ENCODE results near the gene TYR.
"Not testable (repeated sequence)": the region's sequence is repeated elsewhere in the genome, so short reads cannot be mapped to it uniquely, and the experiment has no call there.

The TYR gene

GRCh38 chr11:89340450-89340849, 162.8 kb downstream of the TYR start:
- ATAC-seq = not testable (repeated sequence)
- TF ChIP-seq ISL1 (CRISPR knock-in tag; IDR thresholded peaks at IDR 0.05) = peak; percentile 20; the same call in 1 of the 2 replicates

GRCh38 chr11:89342880-89343572, 165.4 kb downstream of the TYR start:
- not testable (repeated sequence) for ATAC-seq
